Measurements from ENCODE around the gene GRWD1. TPM values are rescaled to one million over a fixed set of nuclear protein-coding genes. Genes with fewer than 3 reads are reported as not detected.

Gene GRWD1
- total RNA-seq, 6 donors from 2014 or later = 10.5 to 44.1 (median 31.6) TPM

DNA sequence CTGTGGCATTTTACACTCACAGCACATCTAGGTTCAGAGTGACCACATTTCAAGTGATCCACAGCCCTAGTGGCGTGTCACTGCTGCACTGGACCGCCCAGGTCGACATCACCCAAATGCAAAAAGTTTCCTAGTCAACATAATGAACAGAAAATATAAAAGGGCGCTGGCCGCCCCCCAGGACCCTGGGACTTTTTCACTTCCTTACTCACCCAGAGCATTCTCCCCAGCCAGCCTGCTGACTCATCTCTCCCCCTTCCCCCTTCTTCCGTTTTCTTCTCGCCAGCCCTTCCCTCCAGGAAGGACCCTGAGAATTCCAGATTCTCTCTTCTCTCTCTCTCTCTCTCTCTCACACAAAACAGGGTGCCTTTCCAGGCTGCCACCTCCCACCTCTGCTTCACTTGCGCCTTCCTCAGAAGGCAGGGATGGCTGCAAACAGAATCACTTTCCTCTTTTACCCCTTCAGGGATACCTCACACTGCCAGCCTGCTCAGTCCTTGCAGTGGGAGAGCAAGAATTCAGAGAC is 21.0 kb upstream of the GRWD1 start:
- no peak for TF ChIP-seq POLR2A (IDR thresholded peaks at IDR 0.05)
- peak in 1 of 2 donors; percentile 55 for DNase-seq
- WGBS, 2 donors = 21 to 24% methylated on average over 8 of the region's 8 CpGs

DNA sequence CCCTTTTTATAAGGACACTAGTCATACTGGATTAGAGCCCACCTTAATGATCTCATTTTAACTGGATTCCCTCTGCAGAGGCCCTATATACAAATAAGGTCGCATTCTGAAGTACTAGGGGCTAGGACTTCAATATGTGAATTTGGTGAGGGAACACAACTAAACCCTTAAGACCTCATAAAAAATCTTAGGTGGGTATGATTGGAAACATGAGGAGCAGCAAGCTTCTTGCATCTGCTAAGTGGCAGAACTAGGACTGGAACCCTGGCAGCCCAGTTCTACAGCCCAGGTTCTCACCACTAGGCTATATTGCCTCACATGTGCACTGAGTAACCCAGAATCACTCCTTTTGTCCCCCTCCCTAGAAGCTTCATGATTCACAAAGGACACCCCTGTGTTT is 17.1 kb upstream of the GRWD1 start:
- no peak overlapping the region for H3K27ac ChIP-seq
- no peaks in the 10 kb centered on the region for H3K9me3 ChIP-seq
- no peaks in the 10 kb centered on the region for H3K36me3 ChIP-seq
- DNase-seq (no peak), ATAC-seq (ENCODE audit: low FRiP score in 2 of 2) (no peak)
- H3K4me1 ChIP-seq = peaks cover 0 to 8% (median 0%) of the 10 kb centered on the region in 4 donors
- no peaks in the 10 kb centered on the region for H3K27me3 ChIP-seq
- H3K4me3 ChIP-seq = no peak overlapping the region
- TF ChIP-seq CTCF (IDR thresholded peaks at IDR 0.05) = no peak
- TF ChIP-seq POLR2AphosphoS5 (IDR thresholded peaks at IDR 0.05) = no peak
- TF ChIP-seq EP300 (IDR thresholded peaks at IDR 0.05) = no peak
- no peak for TF ChIP-seq POLR2A (IDR thresholded peaks at IDR 0.05)
- 75 to 100% methylated on average over 1 of the region's 1 CpG for WGBS, 2 donors

More for the DNA sequence above, 21.0 kb upstream of the GRWD1 start:
- no peaks in the 10 kb centered on the region for H3K36me3 ChIP-seq
- H3K4me1 ChIP-seq = peaks cover 0 to 8% (median 0%) of the 10 kb centered on the region in 4 donors
- peak overlapping the region in 1 of 4 donors; percentile 14 for H3K4me3 ChIP-seq
- ATAC-seq (ENCODE audit: low FRiP score in 2 of 2) = peak in 1 of 2 donors; percentile 83
- H3K9me3 ChIP-seq = no peaks in the 10 kb centered on the region
- no peaks in the 10 kb centered on the region for H3K27me3 ChIP-seq
- peak overlapping the region in 1 of 4 donors; percentile 27 for H3K27ac ChIP-seq

- Histone ChIP-seq H3K27me3 (no peaks in the 10 kb centered on the region), H3K4me1 (no peaks in the 10 kb centered on the region), H3K27ac (no peak overlapping the region), H3K9me3 (no peaks in the 10 kb centered on the region), H3K4me3 (no peak overlapping the region), H3K36me3 (no peaks in the 10 kb centered on the region)
- no peak for DNase-seq
- ATAC-seq (ENCODE audit: low FRiP score in 2 of 2) = no peak
- WGBS, 2 donors = 59 to 62% methylated on average over 8 of the region's 8 CpGs
- TF ChIP-seq CTCF (IDR thresholded peaks at IDR 0.05) (no peak), POLR2A (IDR thresholded peaks at IDR 0.05) (no peak), POLR2AphosphoS5 (IDR thresholded peaks at IDR 0.05) (no peak), EP300 (IDR thresholded peaks at IDR 0.05) (no peak)
Measured at GRCh38 chr19:48433337-48433736, 12.4 kb upstream of the GRWD1 start.

- no peaks in the 10 kb centered on the region for H3K4me1 ChIP-seq
- DNase-seq (no peak), ATAC-seq (ENCODE audit: low FRiP score in 2 of 2) (no peak)
- no peak for TF ChIP-seq EP300 (IDR thresholded peaks at IDR 0.05)
- no peak for TF ChIP-seq POLR2AphosphoS5 (IDR thresholded peaks at IDR 0.05)
- peaks cover 0 to under 1% (median 0%) of the 10 kb centered on the region in 4 donors for H3K27me3 ChIP-seq
- no peak overlapping the region for H3K27ac ChIP-seq
- no peaks in the 10 kb centered on the region for H3K9me3 ChIP-seq
- 82 to 85% methylated on average over 5 of the region's 5 CpGs for WGBS, 2 donors
- H3K36me3 ChIP-seq = no peaks in the 10 kb centered on the region
- no peak overlapping the region for H3K4me3 ChIP-seq
Measured at GRCh38 chr19:48436586-48436985, 9.2 kb upstream of the GRWD1 start.

GRCh38 chr19:48441360-48442050 is 4.3 kb upstream of the GRWD1 start:
- Histone ChIP-seq H3K4me1 (peaks cover 19 to 32% (median 23%) of the 10 kb centered on the region in 4 donors), H3K4me3 (no peak overlapping the region), H3K27ac (no peak overlapping the region), H3K9me3 (no peaks in the 10 kb centered on the region), H3K27me3 (peaks cover 0 to 23% (median 9%) of the 10 kb centered on the region in 4 donors), H3K36me3 (no peaks in the 10 kb centered on the region)
- DNase-seq = peak in 1 of 2 donors; percentile 68
- 97% methylated on average over 7 to 14 of the region's 20 CpGs for WGBS, 2 donors
- no peak for TF ChIP-seq EP300 (IDR thresholded peaks at IDR 0.05)
- TF ChIP-seq POLR2A (IDR thresholded peaks at IDR 0.05) = no peak
- no peak for TF ChIP-seq CTCF (IDR thresholded peaks at IDR 0.05)
- no peak for TF ChIP-seq POLR2AphosphoS5 (IDR thresholded peaks at IDR 0.05)
- no peak for ATAC-seq (ENCODE audit: low FRiP score in 2 of 2)
